NCI-H2107 treated with DMSO at 0.1 percent for 48 hours (cell line): ENCODE results near the gene PCGF2.
A peak's percentile ranks its signal among the peaks of the same experiment; 100 is the strongest.

Source experiments
- DNase-seq: peaks from one replicate; lab custom pipeline; 2025; ENCODE audit not compliant: unreplicated experiment; lab: John Stamatoyannopoulos, UW

The PCGF2 gene

DNA sequence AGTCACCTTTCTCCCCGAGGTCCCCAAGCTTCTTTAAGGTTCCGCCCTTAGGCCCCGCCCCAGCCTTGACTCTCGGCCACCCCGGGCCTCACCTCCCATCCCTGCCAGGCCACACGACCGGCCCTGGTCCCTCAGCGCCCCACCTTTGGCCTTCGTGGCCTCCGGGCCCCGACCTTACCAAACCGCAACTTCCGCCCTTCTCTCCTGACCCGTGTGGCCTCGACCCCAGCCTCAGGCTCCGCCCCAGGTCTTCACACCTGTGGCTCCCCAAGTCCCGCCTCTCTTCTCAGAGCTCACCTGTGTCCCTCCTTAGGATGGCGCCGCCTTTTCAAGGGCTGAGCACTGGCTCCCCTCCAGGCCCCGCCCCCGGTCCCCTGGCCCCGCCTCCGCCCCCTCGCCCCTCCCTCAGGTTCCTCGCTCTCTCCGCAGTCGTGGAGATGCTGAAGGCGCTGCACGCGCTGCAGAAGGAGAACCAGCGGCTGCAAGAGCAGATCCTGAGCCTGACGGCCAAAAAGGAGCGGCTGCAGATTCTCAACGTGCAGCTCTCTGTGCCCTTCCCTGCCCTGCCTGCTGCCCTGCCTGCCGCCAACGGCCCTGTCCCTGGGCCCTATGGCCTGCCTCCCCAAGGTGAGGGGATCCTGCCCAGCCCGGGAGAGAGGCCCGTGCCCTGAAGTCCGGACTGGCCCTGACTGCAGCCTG lies 28.0 kb downstream of the PCGF2 start:
- DNase-seq = no peak

DNA sequence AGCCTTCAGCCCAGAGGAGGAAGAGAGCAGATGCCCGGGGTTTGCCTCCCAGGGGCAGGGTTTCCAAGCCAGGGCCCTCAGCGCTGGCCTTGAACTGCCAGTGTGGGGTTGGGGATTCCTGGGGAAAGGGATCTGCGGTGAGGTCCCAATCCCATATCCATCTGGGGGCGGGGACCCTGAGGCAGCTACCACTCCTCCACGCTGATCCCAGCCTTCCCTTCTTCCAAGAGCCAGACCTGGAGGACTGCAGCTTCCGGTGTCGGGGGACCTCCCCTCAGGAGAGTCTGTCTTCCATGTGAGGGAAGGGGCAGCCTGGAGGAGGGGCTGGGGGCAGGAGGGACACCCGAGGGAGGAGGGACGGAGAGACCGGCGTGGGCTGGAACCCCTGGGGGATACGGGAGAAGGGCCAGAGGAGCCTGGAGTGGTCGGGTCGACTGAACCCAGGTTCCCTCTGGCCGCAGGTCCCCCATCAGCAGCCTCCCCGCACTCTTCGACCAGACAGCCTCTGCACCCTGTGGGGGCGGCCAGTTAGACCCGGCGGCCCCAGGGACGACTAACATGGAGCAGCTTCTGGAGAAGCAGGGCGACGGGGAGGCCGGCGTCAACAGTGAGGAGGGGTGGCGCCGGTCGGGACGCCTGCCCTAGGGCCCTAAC lies 28.7 kb downstream of the PCGF2 start:
- no peak for DNase-seq

DNA sequence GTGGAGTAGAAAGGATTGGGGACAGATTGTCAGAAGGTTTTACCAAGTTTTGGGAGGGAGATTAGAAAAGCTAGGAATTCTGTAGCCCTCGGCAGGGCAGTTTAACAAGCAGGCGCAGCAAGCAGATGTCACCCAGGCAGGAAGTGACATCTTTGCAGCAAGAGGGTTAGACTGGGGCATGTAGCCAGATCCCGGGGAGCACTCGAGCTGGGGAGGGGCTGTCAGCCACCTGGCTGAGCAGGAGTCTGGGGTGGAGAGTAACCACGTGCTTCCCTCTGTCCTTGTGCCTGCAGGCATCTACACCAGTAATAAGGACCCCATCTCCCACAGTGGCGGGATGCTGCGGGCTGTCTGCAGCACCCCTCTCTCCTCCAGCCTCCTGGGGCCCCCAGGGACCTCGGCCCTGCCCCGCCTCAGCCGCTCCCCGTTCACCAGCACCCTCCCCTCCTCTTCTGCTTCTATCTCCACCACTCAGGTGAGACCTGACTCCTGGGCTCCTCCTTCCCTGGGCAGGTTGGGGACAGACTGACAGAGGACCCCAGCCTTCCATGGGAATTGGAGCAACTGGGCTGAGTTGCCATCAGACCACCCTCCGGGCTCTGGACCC lies 30.9 kb downstream of the PCGF2 start:
- no peak for DNase-seq

DNA sequence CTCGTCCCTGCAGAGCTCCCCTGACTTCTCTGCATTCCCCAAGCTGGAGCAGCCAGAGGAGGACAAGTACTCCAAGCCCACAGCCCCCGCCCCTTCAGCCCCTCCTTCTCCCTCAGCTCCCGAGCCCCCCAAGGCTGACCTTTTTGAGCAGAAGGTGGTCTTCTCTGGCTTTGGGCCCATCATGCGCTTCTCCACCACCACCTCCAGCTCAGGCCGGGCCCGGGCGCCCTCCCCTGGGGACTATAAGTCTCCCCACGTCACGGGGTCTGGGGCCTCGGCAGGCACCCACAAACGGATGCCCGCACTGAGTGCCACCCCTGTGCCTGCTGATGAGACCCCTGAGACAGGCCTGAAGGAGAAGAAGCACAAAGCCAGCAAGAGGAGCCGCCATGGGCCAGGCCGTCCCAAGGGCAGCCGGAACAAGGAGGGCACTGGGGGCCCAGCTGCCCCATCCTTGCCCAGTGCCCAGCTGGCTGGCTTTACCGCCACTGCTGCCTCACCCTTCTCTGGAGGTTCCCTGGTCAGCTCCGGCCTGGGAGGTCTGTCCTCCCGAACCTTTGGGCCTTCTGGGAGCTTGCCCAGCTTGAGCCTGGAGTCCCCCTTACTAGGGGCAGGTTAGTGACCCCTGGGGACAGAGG lies 31.6 kb downstream of the PCGF2 start:
- no peak for DNase-seq

DNA sequence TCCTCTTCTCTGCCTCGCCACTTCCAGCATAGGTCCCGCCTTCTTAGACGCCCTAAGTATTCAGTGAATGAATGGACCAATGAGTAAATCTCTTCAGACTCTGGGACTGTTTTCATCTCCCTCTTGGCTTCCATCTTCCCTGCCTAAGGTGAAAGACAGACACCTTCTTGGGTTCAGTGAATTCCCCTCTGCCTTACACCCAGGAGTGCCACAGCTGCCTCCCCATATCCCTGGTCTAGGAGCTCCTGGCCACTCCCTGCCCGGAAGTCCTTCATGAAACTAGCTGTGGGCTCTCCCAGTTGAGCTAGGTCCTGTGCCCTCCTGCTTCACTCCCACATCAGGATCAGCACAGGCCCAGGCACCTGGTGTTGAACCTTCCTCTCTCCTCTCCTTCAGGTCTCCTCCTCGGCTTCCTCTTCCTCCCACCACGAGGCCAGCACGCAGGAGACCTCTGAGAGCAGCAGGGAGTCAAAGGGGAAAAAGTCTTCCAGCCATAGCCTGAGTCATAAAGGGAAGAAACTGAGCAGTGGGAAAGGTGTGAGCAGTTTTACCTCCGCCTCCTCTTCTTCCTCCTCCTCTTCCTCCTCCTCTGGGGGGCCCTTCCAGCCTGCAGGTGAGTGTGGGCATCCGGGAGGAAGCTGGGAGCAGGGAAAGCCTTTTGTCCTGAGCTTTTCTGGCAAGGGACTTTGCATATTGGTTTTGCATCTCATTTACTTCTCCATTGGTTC lies 32.8 kb downstream of the PCGF2 start:
- no peak for DNase-seq

DNA sequence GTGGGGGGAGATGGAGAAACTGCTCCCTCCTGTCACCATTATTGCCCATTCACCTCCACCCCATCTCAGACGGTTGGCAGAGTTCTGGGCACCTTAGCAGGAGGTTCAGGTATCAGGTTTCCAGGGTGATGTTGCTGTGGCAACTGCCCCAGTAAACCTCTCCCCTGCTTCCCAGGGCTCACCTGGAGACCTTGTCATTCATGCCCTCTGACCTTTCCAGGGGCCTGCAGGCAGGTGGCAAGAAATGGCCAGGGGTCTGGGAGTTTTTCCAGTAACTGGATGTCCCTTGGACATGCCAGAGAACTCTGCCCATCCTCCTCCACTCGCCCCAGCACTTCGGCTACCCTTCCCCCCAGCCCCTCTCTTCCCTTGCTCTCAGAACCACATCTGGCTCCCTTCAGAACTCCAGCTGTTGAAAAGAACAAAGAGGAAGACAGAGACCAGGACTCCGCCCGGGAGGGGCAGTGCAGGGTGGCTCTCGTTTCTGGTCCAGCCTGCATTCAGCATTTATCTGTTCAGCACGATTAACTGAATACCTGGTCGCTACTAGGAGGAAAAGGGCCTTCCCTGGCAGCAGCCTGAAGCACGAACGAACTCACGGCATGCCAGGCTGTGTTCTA lies 34.6 kb downstream of the PCGF2 start:
- DNase-seq = peak; percentile 12

DNA sequence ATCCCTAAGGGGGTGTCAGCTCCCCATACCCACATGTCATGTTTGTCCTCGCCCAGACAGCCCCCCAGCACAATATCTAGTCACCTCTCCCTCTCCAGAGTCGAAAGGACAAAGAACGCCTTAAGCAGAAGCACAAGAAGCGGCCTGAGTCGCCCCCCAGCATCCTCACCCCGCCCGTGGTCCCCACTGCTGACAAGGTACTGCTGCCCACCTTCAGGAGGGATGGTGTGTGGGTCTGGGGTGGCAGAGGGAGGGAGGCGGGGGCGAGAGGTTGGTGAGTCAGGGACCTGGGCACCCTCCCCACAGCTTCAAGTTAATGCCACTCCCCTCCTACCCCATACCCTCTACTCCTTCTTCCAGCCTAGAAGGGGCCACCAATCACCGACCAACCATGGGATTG lies 35.5 kb downstream of the PCGF2 start:
- no peak for DNase-seq

DNA sequence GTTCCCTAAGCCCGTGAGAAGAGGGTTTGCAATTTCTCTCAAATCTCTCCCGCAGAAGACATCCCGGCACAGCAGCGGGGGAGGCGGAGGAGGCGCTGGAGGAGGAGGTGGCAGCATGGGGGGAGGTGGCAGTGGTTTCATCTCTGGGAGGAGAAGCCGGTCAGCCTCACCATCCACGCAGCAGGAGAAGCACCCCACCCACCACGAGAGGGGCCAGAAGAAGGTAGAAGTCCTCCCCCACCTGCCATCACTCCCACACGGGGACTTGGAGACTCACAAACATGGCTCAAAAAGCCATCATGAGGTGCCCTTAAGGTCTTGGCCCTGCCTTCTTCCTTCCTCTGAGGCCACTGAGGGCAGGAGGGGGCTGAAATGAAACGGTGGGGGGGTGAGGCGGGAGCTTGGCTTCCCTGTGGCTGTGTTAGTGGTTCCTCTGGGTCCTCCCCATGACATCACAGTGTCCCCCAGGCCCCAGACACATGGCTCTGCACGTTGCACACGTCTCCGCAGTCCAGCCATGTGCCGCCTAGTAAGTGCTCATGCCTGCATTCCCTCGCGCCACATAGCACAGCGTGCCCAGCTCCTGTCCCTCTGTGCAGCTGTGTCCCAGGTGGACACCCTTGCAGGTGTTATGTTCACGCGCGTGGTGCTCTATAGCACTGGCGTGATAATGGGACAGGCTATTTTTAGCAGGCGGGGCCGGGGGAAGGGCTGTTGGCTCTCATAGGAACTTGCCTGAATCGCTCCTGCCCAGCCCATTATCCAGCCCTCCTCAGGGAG lies 36.2 kb downstream of the PCGF2 start:
- peak; percentile 9 for DNase-seq

DNA sequence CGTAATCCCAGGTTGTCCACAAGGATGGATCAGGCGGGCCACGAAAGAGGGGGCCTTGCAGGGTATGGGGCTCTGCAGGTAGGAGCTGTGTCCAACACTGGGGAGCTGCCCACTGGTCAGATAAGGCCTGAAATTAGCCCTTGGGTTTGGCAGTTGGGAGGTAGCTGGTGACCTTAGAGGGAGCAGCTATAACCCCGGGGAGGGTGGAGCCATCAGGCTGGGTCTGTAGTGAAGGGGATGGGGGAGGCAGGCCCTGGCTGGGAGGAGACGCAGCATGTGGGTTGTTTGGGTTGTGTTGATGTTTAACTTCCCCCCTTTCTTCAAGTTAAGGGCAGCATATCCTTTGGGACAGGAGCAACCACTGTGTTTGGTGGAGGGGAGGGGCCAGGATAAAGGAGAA lies 37.2 kb downstream of the PCGF2 start:
- DNase-seq = no peak

DNA sequence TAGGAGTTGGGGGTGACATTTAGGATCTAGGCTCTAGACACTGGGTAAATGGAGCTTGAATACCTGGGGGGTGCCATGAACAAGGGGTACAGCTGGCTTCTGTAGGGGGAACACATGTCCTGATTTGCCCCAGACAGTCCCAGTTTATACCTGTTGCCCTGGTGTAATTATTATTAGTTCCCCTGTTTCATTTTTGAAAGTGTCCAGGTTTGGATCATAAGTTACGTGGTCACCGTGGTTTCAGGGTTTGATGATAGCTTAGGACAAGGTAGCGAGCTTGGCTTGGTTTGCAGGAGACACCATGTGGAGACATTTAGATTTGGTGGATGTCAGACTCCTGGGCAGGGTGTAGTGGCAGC lies 37.6 kb downstream of the PCGF2 start:
- no peak for DNase-seq

DNA sequence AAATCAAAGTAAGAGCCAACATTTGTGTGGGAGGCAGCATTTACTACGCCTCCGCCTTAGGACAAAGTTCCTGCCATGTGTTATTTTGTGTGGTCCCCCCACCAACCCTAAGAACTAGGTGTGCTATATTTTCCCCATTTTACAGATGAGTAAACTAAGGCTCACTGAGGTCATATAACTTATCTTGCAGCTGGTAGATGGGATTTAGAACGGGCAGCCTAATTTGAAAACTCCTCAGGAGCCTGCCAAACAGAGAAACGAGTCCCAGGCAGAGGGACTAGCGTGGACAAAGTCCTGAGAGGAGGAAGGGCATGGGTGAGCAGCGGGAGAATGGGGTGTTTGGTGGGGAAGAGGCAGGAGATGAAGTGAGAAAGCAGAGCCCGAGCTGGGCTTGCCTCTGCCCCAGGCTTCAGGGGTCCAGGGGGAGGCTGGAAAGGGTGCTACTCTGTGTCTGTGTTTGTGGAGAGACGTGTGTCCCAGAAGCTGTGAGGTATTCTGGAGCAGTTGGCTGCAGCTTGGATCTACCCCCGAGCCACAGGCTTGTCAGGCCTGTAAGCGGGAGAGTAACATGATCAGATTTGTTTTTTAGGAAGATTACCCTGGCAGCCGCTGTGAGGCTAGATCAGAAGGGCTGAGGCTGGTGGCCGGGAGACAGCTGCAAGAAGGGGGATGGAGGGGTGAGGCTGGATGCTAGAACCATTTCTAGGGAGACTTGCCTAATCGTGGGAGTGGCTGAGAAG lies 38.1 kb downstream of the PCGF2 start:
- DNase-seq = no peak

DNA sequence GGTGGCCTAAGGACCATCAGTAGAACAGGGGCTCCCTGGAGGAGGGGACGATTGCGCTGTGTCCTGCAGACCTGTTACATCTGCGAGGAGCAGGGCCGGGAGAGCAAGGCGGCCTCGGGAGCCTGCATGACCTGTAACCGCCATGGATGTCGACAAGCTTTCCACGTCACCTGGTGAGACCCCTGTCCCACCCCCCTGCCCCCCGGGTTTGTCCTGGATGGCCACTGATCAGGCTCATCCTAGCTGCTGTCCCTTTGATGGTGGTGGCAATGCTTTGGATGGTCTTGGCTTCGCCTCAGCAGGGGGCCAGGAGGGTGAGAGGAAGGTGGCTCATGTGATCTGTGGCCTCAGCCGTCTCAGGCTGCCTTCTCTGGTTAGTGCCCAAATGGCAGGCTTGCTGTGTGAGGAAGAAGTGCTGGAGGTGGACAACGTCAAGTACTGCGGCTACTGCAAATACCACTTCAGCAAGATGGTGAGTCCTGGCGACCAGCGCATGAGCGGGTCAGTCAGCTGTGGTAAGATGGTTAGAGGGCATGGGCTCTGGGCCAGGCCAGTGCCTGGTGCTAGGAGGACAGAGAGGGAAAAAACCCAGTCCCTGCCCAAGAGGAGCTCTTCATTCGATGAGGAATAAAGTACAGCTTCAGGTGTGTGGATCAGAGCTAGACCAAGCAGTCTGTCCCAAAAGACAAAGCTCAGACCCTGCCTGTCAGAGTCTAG lies 38.9 kb downstream of the PCGF2 start:
- no peak for DNase-seq

DNA sequence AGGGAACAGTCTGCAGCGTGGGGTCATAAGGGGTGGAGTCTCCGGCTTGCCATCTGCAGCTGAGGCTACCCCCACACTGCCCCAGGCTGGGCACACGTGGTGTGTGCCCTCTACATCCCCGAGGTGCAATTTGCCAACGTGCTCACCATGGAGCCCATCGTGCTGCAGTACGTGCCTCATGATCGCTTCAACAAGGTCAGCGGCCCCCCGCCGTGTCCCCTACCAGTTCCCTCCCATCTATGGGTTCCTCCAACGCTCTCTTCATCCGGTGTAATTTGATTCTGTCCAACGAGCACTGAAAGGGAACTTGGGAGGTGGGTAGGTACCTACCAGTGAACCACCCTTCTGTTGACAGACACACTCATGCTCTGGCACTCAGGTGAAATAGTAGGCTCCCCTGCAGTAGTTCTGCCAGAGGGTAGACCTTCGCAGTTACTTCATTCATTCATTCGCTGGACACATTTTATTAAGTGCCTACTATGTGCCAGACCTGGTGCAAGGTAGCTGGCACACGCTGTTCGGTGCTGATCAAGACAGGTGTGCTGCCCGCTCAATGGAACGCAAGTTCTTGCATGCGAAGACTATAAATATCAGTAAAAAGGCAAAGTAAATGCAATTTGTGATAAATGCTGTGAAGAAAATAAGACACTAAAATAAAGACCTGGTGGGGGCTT lies 40.3 kb downstream of the PCGF2 start:
- peak; percentile 47 for DNase-seq

DNA sequence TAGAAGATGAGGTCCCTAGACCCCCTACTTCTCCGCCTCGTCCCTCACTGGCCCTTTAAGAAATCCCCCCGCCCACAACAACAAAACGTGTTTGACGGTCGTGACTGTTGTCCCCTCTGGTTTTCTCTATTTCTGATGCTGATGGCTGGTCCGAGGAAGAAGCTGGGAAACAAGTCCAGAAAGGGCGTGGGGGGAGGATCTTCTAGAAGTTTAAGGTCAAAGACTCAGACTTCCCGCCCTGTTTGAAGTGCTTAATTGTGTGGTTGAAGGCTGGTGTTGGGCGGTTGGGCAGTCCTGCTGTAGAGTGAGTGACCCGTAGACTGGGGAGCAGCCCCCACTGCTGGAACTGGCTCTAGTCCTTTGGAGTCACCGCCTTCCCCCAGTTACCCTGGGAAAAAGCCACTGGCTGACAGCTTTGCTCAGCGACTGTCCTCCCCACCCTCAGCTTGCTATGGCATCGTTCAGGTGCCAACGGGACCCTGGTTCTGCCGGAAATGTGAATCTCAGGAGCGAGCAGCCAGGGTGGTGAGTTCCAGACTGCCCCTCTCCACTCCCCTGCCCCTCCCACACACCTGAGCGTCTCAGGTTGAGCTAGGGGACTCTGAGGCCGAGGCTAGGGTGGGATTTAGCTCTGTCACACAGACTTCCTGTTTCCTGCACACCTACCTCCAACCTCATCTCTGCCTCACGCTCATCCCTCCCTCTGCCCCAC lies 41.5 kb downstream of the PCGF2 start:
- no peak for DNase-seq

DNA sequence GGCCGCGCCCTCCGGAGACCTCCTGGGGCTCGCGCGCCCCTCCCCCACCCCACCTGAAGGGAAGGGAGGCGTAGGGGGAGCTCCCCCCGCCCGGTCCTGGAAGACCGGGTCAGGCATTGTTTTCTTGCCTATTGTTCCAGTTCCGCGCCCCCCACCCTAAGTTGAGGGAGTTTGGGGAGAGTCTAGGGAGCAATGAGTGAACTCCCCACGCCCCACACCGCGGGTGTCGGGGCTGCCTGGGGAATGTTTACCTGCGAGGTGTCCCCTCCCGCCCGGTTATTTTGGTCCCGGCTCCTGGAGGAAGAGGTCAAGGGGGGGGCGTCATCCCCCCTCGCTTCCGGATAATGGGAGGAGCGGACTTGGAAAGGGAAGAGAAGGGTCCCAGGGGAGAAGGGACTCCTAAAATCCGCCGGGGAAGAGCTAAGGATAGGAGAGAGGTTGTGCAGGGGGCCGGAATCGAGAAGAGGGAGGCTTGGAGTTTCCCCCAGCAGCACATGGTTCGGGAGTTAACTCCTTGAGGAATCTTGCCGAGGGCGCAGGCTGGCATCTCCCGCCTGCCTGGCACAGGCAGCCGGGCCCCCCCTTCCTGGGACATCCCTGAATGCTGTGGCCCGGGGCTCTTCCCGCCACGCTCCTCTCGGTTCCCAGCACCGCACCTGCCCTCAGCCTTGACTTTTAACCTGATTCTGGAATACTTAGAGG lies 42.2 kb downstream of the PCGF2 start:
- no peak for DNase-seq

DNA sequence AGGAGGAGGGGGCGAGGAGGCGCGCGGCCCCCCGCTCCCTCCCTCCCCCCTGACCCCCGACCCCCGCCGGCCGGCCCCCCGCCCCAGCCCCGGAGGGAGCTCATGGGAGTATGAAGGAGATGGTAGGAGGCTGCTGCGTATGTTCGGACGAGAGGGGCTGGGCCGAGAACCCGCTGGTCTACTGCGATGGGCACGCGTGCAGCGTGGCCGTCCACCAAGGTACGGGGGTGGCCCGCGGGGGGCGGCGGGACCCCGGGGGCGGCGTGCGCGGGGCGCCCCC lies 42.7 kb downstream of the PCGF2 start:
- no peak for DNase-seq
